OCI-LY3 (cell line): ENCODE measurements around the gene C2.
"Not testable (repeated sequence)": the region's sequence is repeated elsewhere in the genome, so short reads cannot be mapped to it uniquely, and the experiment has no call there.

Source experiments
- H2AFZ ChIP-seq: fragments of 200-600, 300-600 bp; shearing (Covaris generic); 2 replicates; pipeline ENCODE4 v1.6.0; 2014; ENCODE audit warnings: antibody characterized with exemption, low read depth, low read length
- H3K27ac ChIP-seq: fragments of 200-600, 300-600 bp; sonication (generic); 2 replicates; pipeline ENCODE4 v1.5.1; 2014; ENCODE audit warnings: mild to moderate bottlenecking, low read length, moderate library complexity, mixed read lengths
- H3K27me3 ChIP-seq: fragments of 200-600, 300-600 bp; sonication (generic); 2 replicates; pipeline ENCODE4 v1.6.1; 2014; ENCODE audit warnings: low read depth, low read length, mixed read lengths
- H3K36me3 ChIP-seq: fragments of 200-600, 300-600 bp; sonication (generic); replicated peaks from 2 replicates; pipeline ENCODE3; 2014; ENCODE audit warnings: low read depth, low read length, mixed read lengths
- H3K4me1 ChIP-seq: fragments of 300-600, 200-600 bp; sonication (generic); 2 replicates; pipeline ENCODE4 v1.6.1; 2014; ENCODE audit warnings: low read length, mixed read lengths
- H3K4me2 ChIP-seq: fragments of 200-600, 300-600 bp; sonication (generic); 2 replicates; pipeline ENCODE4 v1.6.1; 2014; ENCODE audit warnings: low read length, mixed read lengths
- H3K4me3 ChIP-seq: fragments of 300-600, 200-600 bp; sonication (generic); 2 replicates; pipeline ENCODE4 v1.5.1; 2014; ENCODE audit warnings: antibody characterized with exemption, mild to moderate bottlenecking, low read length, moderate library complexity
- H3K79me2 ChIP-seq: fragments of 300-600, 200-600 bp; shearing (Covaris generic); 2 replicates; pipeline ENCODE4 v1.6.1; 2014; ENCODE audit warnings: mild to moderate bottlenecking, low read length, mixed read lengths
- H3K9ac ChIP-seq: fragments of 300-600, 200-600 bp; shearing (Covaris generic); 2 replicates; pipeline ENCODE4 v1.6.0; 2014; ENCODE audit warnings: mild to moderate bottlenecking, low read length, moderate library complexity
- H3K9me3 ChIP-seq: fragments of 200-600, 300-600 bp; shearing (Covaris generic); 2 replicates; pipeline ENCODE4 v1.6.1; 2014; ENCODE audit warnings: low read length, mixed read lengths; ENCODE audit not compliant: insufficient read depth
- H4K20me1 ChIP-seq: fragments of 200-600, 300-600 bp; sonication (generic); 2 replicates; pipeline ENCODE4 v1.6.1; 2016; ENCODE audit warnings: low read length, mixed read lengths; ENCODE audit not compliant: insufficient read depth
- CTCF ChIP-seq: fragments of 200-600, 300-600 bp; sonication (generic); IDR thresholded peaks from 2 replicates; pipeline ENCODE4 v1.5.1; 2014; ENCODE audit warnings: antibody characterized with exemption, low read length, low read depth
- EZH2phosphoT487 ChIP-seq: fragments of 200-600 bp; shearing (Covaris generic); IDR thresholded peaks from 2 replicates; pipeline ENCODE4 v1.6.1; 2018; ENCODE audit warnings: antibody characterized with exemption, mixed run types, low read depth

C2 gene

GRCh38 chr6:31906122-31906521 is 21.4 kb upstream of the C2 start:
- H3K4me1 ChIP-seq = peaks cover 25% of the 10 kb centered on the region
- H3K4me2 ChIP-seq = no peak overlapping the region
- no peak overlapping the region for H3K27ac ChIP-seq

GRCh38 chr6:31906727-31907126 is 20.8 kb upstream of the C2 start:
- H3K36me3 ChIP-seq, H3K27me3 ChIP-seq, H2AFZ ChIP-seq, H3K9me3 ChIP-seq, H3K9ac ChIP-seq, H3K27ac ChIP-seq, H4K20me1 ChIP-seq, H3K4me2 ChIP-seq, H3K4me3 ChIP-seq, H3K79me2 ChIP-seq: not testable (repeated sequence)
- H3K4me1 ChIP-seq = peaks cover 28% of the 10 kb centered on the region

More at GRCh38 chr6:31906122-31906521, 21.4 kb upstream of the C2 start:
- no peak overlapping the region for H2AFZ ChIP-seq
- peaks cover 9% of the 10 kb centered on the region; the same call in 1 of the 2 replicates for H3K27me3 ChIP-seq
- H4K20me1 ChIP-seq = no peaks in the 10 kb centered on the region
- H3K36me3 ChIP-seq = no peaks in the 10 kb centered on the region
- TF ChIP-seq EZH2phosphoT487 (no peak), CTCF (no peak)
- no peak overlapping the region for H3K9ac ChIP-seq
- no peak overlapping the region for H3K4me3 ChIP-seq
- H3K9me3 ChIP-seq = no peaks in the 10 kb centered on the region
- no peaks in the 10 kb centered on the region for H3K79me2 ChIP-seq

GRCh38 chr6:31907158-31907813 is 20.2 kb upstream of the C2 start:
- Histone ChIP-seq H4K20me1 (no peaks in the 10 kb centered on the region), H3K79me2 (no peaks in the 10 kb centered on the region), H3K4me2 (no peak overlapping the region), H3K4me3 (no peak overlapping the region), H3K9ac (no peak overlapping the region), H3K27me3 (peaks cover 9% of the 10 kb centered on the region; the same call in 1 of the 2 replicates), H3K36me3 (no peaks in the 10 kb centered on the region), H3K4me1 (peaks cover 33% of the 10 kb centered on the region), H3K9me3 (no peaks in the 10 kb centered on the region), H3K27ac (no peak overlapping the region), H2AFZ (no peak overlapping the region)
- TF ChIP-seq EZH2phosphoT487 = no peak
- no peak for TF ChIP-seq CTCF

GRCh38 chr6:31908255-31908654 is 19.3 kb upstream of the C2 start:
- not testable (repeated sequence) for H3K27ac ChIP-seq, H3K27me3 ChIP-seq, H2AFZ ChIP-seq, H3K4me2 ChIP-seq, H3K36me3 ChIP-seq, H3K4me3 ChIP-seq, H3K79me2 ChIP-seq, H4K20me1 ChIP-seq, H3K9ac ChIP-seq, H3K9me3 ChIP-seq
- peaks cover 27% of the 10 kb centered on the region for H3K4me1 ChIP-seq

GRCh38 chr6:31908791-31909190 is 18.7 kb upstream of the C2 start:
- H3K36me3 ChIP-seq = no peaks in the 10 kb centered on the region
- H3K9ac ChIP-seq = no peak overlapping the region
- peak overlapping the region; percentile 14 for H3K4me2 ChIP-seq
- no peaks in the 10 kb centered on the region for H3K79me2 ChIP-seq
- no peak overlapping the region for H3K27ac ChIP-seq
- TF ChIP-seq CTCF (no peak), EZH2phosphoT487 (no peak)
- peaks cover 9% of the 10 kb centered on the region; the same call in 1 of the 2 replicates for H3K27me3 ChIP-seq
- H3K4me3 ChIP-seq = no peak overlapping the region
- H4K20me1 ChIP-seq = no peaks in the 10 kb centered on the region
- no peak overlapping the region for H2AFZ ChIP-seq
- H3K9me3 ChIP-seq = no peaks in the 10 kb centered on the region
- H3K4me1 ChIP-seq = peaks cover 27% of the 10 kb centered on the region

- H3K4me2 ChIP-seq, H3K36me3 ChIP-seq, H3K4me3 ChIP-seq, H3K9ac ChIP-seq, H2AFZ ChIP-seq, H3K79me2 ChIP-seq, H3K27ac ChIP-seq, H3K27me3 ChIP-seq, H4K20me1 ChIP-seq, H3K9me3 ChIP-seq: not testable (repeated sequence)
- peaks cover 27% of the 10 kb centered on the region for H3K4me1 ChIP-seq
Observed at GRCh38 chr6:31909298-31909697, 18.2 kb upstream of the C2 start.
